ENCODE results near the gene CELF5.

Gene CELF5

GRCh38 chr19:3224346-3225168 is at the start of gene CELF5:
Gene CELF5, plus strand, starts transcription at chr19:3224661. Its CDS starts 79 bp downstream, at chr19:3224740.
- peak in 5 of 6 experiments; percentile 38 to 61 (median 53) for DNase-seq

- peak in 2 of 6 experiments; percentile 27 to 28 for DNase-seq
Observed at GRCh38 chr19:3175781-3176714, 48.4 kb upstream of the CELF5 start.

- DNase-seq = peak in 4 of 6 experiments; percentile 26 to 48 (median 29)
Observed at GRCh38 chr19:3176715-3177501, 47.6 kb upstream of the CELF5 start.

GRCh38 chr19:3178377-3178972 is 46.0 kb upstream of the CELF5 start, which contains the start of gene S1PR4:
Gene S1PR4, plus strand, starts transcription at chr19:3178769. Its CDS starts 24 bp downstream, at chr19:3178793.
- peak; percentile 44 to 75 (median 62) for DNase-seq

GRCh38 chr19:3178973-3179738 is 45.3 kb upstream of the CELF5 start:
- peak in 1 of 6 experiments; percentile 56 for DNase-seq

GRCh38 chr19:3179739-3180293 is 44.6 kb upstream of the CELF5 start:
- peak in 3 of 6 experiments; percentile 10 to 36 (median 22) for DNase-seq

GRCh38 chr19:3183721-3184641 is 40.5 kb upstream of the CELF5 start:
- no peak for DNase-seq

- DNase-seq = peak in 5 of 6 experiments; percentile 68 to 90 (median 85)
Observed at GRCh38 chr19:3184847-3185460, 39.5 kb upstream of the CELF5 start.

GRCh38 chr19:3185461-3186159 is 38.9 kb upstream of the CELF5 start, which contains the start of gene NCLN:
Gene NCLN, plus strand, starts transcription at chr19:3185930. Its CDS starts 101 bp downstream, at chr19:3186031.
- peak; percentile 85 to 98 (median 94) for DNase-seq

GRCh38 chr19:3186160-3186688 is 38.2 kb upstream of the CELF5 start:
- peak in 2 of 6 experiments; percentile 41 to 52 for DNase-seq

- no peak for DNase-seq
Observed at GRCh38 chr19:3186891-3187661, 37.4 kb upstream of the CELF5 start.

GRCh38 chr19:3187662-3188511 is 36.6 kb upstream of the CELF5 start:
- DNase-seq = no peak

- DNase-seq = no peak
Observed at GRCh38 chr19:3188627-3189596, 35.5 kb upstream of the CELF5 start.

GRCh38 chr19:3189702-3190469 is 34.6 kb upstream of the CELF5 start:
- DNase-seq = no peak
